K562 (cell line): Measurements from ENCODE around the gene ERAP2. TPM values are rescaled to one million over a fixed set of nuclear protein-coding genes. Genes with fewer than 3 reads are reported as not detected.
A peak's percentile ranks its signal among the peaks of the same experiment; 100 is the strongest.

ENCODE experiments used
- CBX3 ChIP-seq, 2 experiments: IDR thresholded peaks; 1 replicate in 1 of 2; 2 replicates in 1 of 2; pipeline ENCODE4 v1.6.1; 2012; ENCODE audit warnings: inconsistent platforms in 2 of 2, low read length in 2 of 2, borderline replicate concordance in 1 of 2, control low read depth in 1 of 2
- CEBPZ ChIP-seq: fragments of 150-350 bp; IDR thresholded peaks from 2 replicates; pipeline ENCODE4 v1.6.1; 2014; ENCODE audit warnings: low read depth, mild to moderate bottlenecking, low read length, borderline replicate concordance
- E4F1 ChIP-seq: fragments of 250-450 bp; sonication (Bioruptor Pico); IDR thresholded peaks from 2 replicates; pipeline ENCODE4 v1.5.0; 2021; ENCODE audit warnings: mild to moderate bottlenecking, borderline replicate concordance
- ELF2 ChIP-seq: fragments of 250-450 bp; sonication (Bioruptor Pico); IDR thresholded peaks from 2 replicates; pipeline ENCODE4 v1.5.0; 2021; ENCODE audit warnings: mild to moderate bottlenecking
- FOXO4 ChIP-seq: fragments of 450-650 bp; formaldehyde crosslinking; IDR thresholded peaks from 2 replicates; pipeline ENCODE4 v1.4.0; 2020; ENCODE audit warnings: mild to moderate bottlenecking, moderate library complexity
- HMG20B ChIP-seq: fragments of 250-450 bp; sonication (Bioruptor Pico); IDR thresholded peaks from 2 replicates; pipeline ENCODE4 v1.5.0; 2021; ENCODE audit warnings: mild to moderate bottlenecking
- LARP7 ChIP-seq: fragments of 450-650 bp; IDR thresholded peaks from 2 replicates; pipeline ENCODE4 v1.6.1; 2016
- NR2C1 ChIP-seq, 2 experiments: fragments of 450-650 bp; IDR thresholded peaks; 2 replicates each; pipeline ENCODE4 v1.6.1; 2017; ENCODE audit warnings: mild to moderate bottlenecking in 2 of 2, antibody characterized with exemption in 1 of 2, inconsistent platforms in 1 of 2, missing compliant biosample characterization in 1 of 2, missing genetic modification characterization in 1 of 2
- PTRF ChIP-seq: fragments of 450-650 bp; IDR thresholded peaks from 2 replicates; pipeline ENCODE4 v1.6.1; 2016; ENCODE audit warnings: mild to moderate bottlenecking, missing genetic modification characterization, missing compliant biosample characterization
- SMARCE1 ChIP-seq: fragments of 450-650 bp; IDR thresholded peaks from 2 replicates; pipeline ENCODE4 v1.7.1; 2016; ENCODE audit warnings: mild to moderate bottlenecking
- THRA ChIP-seq: fragments of 450-650 bp; IDR thresholded peaks from 2 replicates; pipeline ENCODE4 v1.6.1; 2017; ENCODE audit warnings: mild to moderate bottlenecking, moderate library complexity
- ZBTB33 ChIP-seq: sonication (generic); formaldehyde crosslinking; IDR thresholded peaks from 2 replicates; pipeline ENCODE4 v1.8.1; 2023; ENCODE audit warnings: mild to moderate bottlenecking, missing genetic modification reagents
- ZNF217 ChIP-seq: sonication (generic); formaldehyde crosslinking; IDR thresholded peaks from 2 replicates; pipeline ENCODE4 v1.8.0; 2022; ENCODE audit warnings: mild to moderate bottlenecking, missing genetic modification reagents
- ZNF449 ChIP-seq: fragments of 250-450 bp; sonication (Bioruptor Pico); IDR thresholded peaks from 2 replicates; pipeline ENCODE4 v1.8.0; 2022; ENCODE audit warnings: moderate library complexity, mild to moderate bottlenecking, inconsistent platforms
- polyA plus RNA-seq, 8 experiments: library from polyadenylated mRNA; depleted of rRNA in 4 of 8; stranded (reverse) in 5 of 8; unstranded in 3 of 8; fragments of >200 nt; fragmentation: Nextera tagmentation in 2 of 8; fragmentation: Illumina TruSeq in 1 of 8; extraction: Ambion mirVana in 2 of 8; extraction: Trizol in 1 of 8; gene quantifications; 2 replicates each; pipeline versions ENCODE4 v1.2.1 to v1.2.3, GENCODE V29; 2011 to 2014; ENCODE audit warnings: inconsistent platforms in 1 of 8, missing spikeins in 1 of 8
- total RNA-seq, 7 experiments: library from RNA; depleted of rRNA in 6 of 7; stranded (reverse); fragments of >200 nt in 6 of 7; fragmentation: Illumina TruSeq in 2 of 7; extraction: Trizol in 2 of 7; gene quantifications; 2 replicates each; pipeline versions ENCODE4 v1.2.1 to v1.2.3, GENCODE V29; 2011 to 2021; ENCODE audit warnings: low replicate concordance in 1 of 7

Gene ERAP2
- total and polyA plus RNA-seq, 9 of the 15 experiments (the other 6 are each of a cell fraction or from before 2014, with no cell fraction given) = 0.93 to 4.0 (median 2.1) TPM

GRCh38 chr5:96935559-96936430 lies 59.5 kb downstream of the ERAP2 start, which contains the start of gene LNPEP (continued):
- no peak for TF ChIP-seq ZBTB33 (CRISPR knock-in tag)
- no peak for TF ChIP-seq ELF2
- TF ChIP-seq E4F1 (CRISPR knock-in tag) = no peak
- TF ChIP-seq SMARCE1 = no peak
- TF ChIP-seq CEBPZ = no peak
- no peak for TF ChIP-seq FOXO4 (CRISPR knock-in tag)
- TF ChIP-seq PTRF (tag) = no peak
- no peak for TF ChIP-seq NR2C1 (IDR thresholded peaks at IDR 0.05)
- no peak for TF ChIP-seq NR2C1 (tag; IDR thresholded peaks at IDR 0.05)
- no peak for TF ChIP-seq ZNF449 (CRISPR knock-in tag)
- TF ChIP-seq ZNF217 (CRISPR knock-in tag) = no peak
- peak in 1 of 2 experiments; percentile 56; a peak in 1 of 3 replicates for TF ChIP-seq CBX3 (IDR thresholded peaks at IDR 0.05; ENCODE audit: borderline replicate concordance in 1 of 2, low read length in 2 of 2)
- TF ChIP-seq HMG20B (CRISPR knock-in tag) = no peak
- TF ChIP-seq THRA = no peak
- no peak for TF ChIP-seq LARP7
